Progenitor cell of endocrine pancreas (in vitro differentiated cells): ENCODE data around the gene NEURL1. TPM values are rescaled to one million over a fixed set of nuclear protein-coding genes. Genes with fewer than 3 reads are reported as not detected.
A peak's percentile ranks its signal among the peaks of the same experiment; 100 is the strongest.

Source experiments
- DNase-seq: peaks from one replicate; pipeline ENCODE4 v3.0.0; 2021; ENCODE audit warnings: low spot score; ENCODE audit not compliant: unreplicated experiment
- H3K27ac Mint-ChIP-seq: 2 replicates; pipeline ENCODE4 v1.8.0; 2021; ENCODE audit warnings: mild to moderate bottlenecking, moderate library complexity, mixed read lengths
- H3K27me3 Mint-ChIP-seq: 2 replicates; pipeline ENCODE4 v1.8.0; 2021; ENCODE audit warnings: mixed read lengths
- H3K36me3 Mint-ChIP-seq: 2 replicates; pipeline ENCODE4 v1.8.0; 2022; ENCODE audit warnings: mixed read lengths; ENCODE audit not compliant: insufficient read depth
- H3K4me1 Mint-ChIP-seq: 2 replicates; pipeline ENCODE4 v1.8.0; 2021; ENCODE audit warnings: low read depth, mixed read lengths
- H3K4me3 Mint-ChIP-seq: 2 replicates; pipeline ENCODE4 v1.8.0; 2021; ENCODE audit warnings: low read depth, mild to moderate bottlenecking, moderate library complexity, mixed read lengths
- H3K9me3 Mint-ChIP-seq: 2 replicates; pipeline ENCODE4 v1.8.0; 2021; ENCODE audit warnings: low read depth, mixed read lengths
- total RNA-seq: library from RNA; stranded (reverse); gene quantifications from 2 replicates; pipeline ENCODE4 v1.2.1, GENCODE V29; 2021
- TF ChIP-seq, protein P1 (sequence below): fragments of 200-600 bp; sonication (generic); IDR thresholded peaks from one replicate; pipeline ENCODE4 v1.5.0; 2021; ENCODE audit warnings: antibody characterized with exemption, mild to moderate bottlenecking; ENCODE audit not compliant: unreplicated experiment

Gene NEURL1
- total RNA-seq, 1 donor from 2014 or later = 21.5 TPM

DNA sequence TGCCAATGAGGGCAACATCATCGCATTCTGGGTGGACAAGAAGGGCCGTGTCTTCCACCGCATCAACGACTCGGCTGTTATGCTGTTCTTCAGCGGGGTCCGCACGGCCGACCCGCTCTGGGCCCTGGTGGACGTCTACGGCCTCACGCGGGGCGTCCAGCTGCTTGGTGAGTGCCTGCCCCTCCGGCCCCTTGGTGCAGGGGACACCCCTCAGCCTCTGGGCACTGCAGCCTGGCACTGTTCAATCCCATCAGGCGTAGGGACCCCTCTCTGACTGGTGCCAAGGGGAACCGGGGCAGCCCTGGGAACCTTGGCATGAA is 78.1 kb downstream of the NEURL1 start:
- TF ChIP-seq, protein P1, sequence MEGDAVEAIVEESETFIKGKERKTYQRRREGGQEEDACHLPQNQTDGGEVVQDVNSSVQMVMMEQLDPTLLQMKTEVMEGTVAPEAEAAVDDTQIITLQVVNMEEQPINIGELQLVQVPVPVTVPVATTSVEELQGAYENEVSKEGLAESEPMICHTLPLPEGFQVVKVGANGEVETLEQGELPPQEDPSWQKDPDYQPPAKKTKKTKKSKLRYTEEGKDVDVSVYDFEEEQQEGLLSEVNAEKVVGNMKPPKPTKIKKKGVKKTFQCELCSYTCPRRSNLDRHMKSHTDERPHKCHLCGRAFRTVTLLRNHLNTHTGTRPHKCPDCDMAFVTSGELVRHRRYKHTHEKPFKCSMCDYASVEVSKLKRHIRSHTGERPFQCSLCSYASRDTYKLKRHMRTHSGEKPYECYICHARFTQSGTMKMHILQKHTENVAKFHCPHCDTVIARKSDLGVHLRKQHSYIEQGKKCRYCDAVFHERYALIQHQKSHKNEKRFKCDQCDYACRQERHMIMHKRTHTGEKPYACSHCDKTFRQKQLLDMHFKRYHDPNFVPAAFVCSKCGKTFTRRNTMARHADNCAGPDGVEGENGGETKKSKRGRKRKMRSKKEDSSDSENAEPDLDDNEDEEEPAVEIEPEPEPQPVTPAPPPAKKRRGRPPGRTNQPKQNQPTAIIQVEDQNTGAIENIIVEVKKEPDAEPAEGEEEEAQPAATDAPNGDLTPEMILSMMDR = no peak
- Mint-ChIP-seq H3K36me3 (no peaks in the 10 kb centered on the region), H3K4me3 (no peak overlapping the region), H3K4me1 (peaks cover 28% of the 10 kb centered on the region), H3K27ac (no peak overlapping the region), H3K9me3 (no peaks in the 10 kb centered on the region), H3K27me3 (peaks cover 5% of the 10 kb centered on the region)
- DNase-seq = no peak

DNA sequence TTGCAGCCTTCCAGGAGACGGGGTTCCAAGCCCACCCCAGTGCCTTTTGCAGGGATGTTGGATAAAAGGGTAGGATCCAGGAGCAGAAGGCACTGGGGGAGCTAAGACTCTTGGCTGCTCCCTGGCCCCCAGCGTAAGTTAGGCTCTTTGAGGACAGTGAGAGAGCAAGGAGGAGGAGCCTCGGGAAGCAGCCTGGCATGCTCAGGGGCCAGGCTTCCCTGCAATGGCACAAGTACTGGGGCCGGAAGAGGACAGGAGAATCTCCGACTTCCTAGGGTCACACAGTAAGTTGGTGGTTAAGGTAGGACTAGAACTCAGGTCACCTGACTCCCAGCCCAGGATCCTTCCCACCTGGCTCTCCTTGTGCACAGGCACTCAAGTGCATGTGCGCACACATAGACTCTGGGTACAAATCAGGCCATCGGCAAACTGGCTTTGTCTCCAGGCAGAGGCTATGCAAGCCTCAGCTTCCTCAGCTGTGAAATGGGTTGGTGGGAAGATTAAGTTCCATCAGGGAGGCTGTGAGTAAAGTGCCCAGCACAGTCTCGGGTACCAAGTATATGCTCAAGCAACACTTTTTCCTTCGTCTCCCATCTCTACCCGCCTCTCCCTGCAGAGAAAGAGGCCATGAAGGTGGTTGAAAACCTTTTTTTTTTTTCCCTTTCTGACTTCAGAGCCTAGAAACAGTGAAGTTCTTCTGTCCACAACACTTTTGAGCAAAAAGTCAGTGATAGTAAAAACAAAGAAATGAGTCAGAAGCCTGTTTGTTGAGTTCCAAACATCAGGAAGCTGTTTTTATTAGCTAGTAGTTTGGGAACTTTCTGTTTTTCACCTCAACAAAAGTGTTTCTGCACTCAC is 79.1 kb downstream of the NEURL1 start:
- H3K27me3 Mint-ChIP-seq = peaks cover 5% of the 10 kb centered on the region
- H3K4me1 Mint-ChIP-seq = peaks cover 37% of the 10 kb centered on the region
- no peaks in the 10 kb centered on the region for H3K36me3 Mint-ChIP-seq
- no peaks in the 10 kb centered on the region for H3K9me3 Mint-ChIP-seq
- DNase-seq = no peak
- H3K4me3 Mint-ChIP-seq = no peak overlapping the region
- H3K27ac Mint-ChIP-seq = no peak overlapping the region
- TF ChIP-seq, protein P1 = no peak

DNA sequence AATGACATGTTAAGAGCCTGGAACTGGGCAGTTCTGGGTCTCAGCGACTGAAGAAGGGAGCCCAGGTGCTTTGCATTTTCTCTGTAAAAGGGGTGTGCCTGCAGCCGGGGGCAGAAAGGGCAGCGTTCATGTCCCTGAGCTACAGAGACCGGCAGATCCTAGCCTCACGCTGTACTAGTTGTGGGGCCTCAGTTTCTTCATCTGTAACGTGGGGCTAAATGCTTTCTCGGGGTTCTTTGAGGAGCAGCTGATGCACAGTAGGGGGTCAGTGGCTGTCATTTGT is 79.6 kb downstream of the NEURL1 start:
- H3K9me3 Mint-ChIP-seq = no peaks in the 10 kb centered on the region
- TF ChIP-seq, protein P1 = no peak
- no peaks in the 10 kb centered on the region for H3K36me3 Mint-ChIP-seq
- no peak for DNase-seq
- peaks cover 42% of the 10 kb centered on the region for H3K4me1 Mint-ChIP-seq
- no peak overlapping the region for H3K27ac Mint-ChIP-seq
- peaks cover 5% of the 10 kb centered on the region for H3K27me3 Mint-ChIP-seq
- no peak overlapping the region for H3K4me3 Mint-ChIP-seq

DNA sequence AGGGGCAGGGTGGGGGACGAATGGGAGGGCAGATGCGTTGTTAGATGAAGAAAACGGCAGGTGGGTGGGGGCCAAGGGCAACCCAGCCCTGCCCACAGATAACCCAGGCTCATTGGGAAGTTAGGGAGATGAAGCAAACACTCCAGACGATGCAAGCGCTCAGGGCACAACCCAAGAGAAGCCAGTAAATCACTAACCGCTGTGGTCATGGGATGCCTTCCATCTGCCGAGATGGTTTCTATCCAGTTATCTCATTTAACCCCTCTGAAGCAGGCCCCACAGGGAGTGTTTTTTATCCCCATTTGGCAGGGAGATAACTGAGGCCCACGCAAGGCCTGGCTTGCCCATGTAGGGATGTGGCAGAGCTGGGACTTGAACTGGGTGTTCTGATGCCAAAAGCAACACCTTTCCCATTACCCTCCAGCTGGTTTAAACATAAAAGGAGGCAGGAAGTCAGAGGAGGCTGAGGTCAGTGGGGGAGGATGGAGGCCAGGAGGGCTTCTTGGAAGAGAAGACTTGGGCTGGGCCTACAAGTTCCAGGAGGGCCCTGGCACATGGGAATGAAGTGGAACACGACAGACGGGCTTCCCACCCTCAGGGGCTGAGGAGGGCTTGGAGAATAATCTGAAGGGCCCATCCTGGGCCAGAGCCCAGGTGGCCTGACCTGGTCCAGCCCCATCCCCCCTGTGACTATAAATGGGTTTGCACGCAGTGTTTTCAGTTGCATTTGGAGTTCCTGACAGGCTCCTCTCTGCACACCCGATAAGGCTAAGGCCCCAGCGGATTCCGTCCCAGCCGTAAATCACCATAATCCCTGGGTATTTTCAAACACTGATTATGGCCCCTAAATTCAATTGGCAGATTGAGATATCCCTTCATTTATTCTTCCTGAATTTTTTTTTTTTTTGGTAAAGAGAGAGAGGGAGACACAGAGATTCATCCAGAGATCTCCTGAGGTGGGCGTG is 80.9 kb downstream of the NEURL1 start:
- H3K27me3 Mint-ChIP-seq = peaks cover under 1% of the 10 kb centered on the region
- H3K4me1 Mint-ChIP-seq = peaks cover 48% of the 10 kb centered on the region
- no peak for DNase-seq
- TF ChIP-seq, protein P1 = no peak
- no peaks in the 10 kb centered on the region for H3K9me3 Mint-ChIP-seq
- H3K4me3 Mint-ChIP-seq = no peak overlapping the region
- no peaks in the 10 kb centered on the region for H3K36me3 Mint-ChIP-seq
- H3K27ac Mint-ChIP-seq = peak overlapping the region; percentile 73

DNA sequence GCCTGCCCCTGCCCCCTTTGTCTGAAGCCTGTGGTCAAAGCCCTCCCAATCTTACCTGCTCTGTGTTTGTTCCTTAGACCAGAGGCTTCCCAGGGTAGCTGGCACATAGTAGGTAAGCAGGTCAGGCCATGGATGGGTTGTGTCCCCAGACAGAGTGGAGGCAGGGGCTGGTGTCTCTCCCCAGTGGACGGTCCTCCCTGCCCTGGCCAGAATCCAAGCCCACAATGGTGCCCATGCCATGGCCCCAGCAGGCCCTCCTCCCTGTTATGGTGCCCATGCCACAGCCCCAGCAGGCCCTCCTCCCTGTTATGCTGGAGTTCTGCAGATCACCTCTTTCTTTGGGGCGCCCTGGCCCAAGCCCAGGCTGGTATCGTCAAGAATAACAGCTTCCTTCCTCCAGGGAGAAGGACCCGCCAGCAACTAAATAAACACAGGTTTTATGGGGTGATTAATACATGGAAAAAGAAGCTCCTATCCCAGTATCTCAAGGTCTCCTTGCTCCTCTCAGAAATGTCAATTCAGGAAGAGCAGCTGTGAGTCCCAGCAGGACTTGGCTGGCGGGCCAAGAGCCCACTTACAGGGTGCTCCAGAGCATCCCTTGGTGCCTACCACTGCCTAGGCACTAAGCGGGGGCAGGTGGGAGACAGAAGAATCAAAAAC is 82.0 kb downstream of the NEURL1 start:
- Mint-ChIP-seq H3K9me3 (no peaks in the 10 kb centered on the region), H3K27ac (peak overlapping the region; percentile 90)
- TF ChIP-seq, protein P1 = no peak

More for the DNA sequence above, 82.0 kb downstream of the NEURL1 start:
- peaks cover 53% of the 10 kb centered on the region for H3K4me1 Mint-ChIP-seq
- no peak for DNase-seq
- no peaks in the 10 kb centered on the region for H3K36me3 Mint-ChIP-seq
- no peaks in the 10 kb centered on the region for H3K27me3 Mint-ChIP-seq
- no peak overlapping the region for H3K4me3 Mint-ChIP-seq
